Measurements from ENCODE around the gene AGBL5.
"Not testable (repeated sequence)": the region's sequence is repeated elsewhere in the genome, so short reads cannot be mapped to it uniquely, and the experiment has no call there.

The AGBL5 gene

DNA sequence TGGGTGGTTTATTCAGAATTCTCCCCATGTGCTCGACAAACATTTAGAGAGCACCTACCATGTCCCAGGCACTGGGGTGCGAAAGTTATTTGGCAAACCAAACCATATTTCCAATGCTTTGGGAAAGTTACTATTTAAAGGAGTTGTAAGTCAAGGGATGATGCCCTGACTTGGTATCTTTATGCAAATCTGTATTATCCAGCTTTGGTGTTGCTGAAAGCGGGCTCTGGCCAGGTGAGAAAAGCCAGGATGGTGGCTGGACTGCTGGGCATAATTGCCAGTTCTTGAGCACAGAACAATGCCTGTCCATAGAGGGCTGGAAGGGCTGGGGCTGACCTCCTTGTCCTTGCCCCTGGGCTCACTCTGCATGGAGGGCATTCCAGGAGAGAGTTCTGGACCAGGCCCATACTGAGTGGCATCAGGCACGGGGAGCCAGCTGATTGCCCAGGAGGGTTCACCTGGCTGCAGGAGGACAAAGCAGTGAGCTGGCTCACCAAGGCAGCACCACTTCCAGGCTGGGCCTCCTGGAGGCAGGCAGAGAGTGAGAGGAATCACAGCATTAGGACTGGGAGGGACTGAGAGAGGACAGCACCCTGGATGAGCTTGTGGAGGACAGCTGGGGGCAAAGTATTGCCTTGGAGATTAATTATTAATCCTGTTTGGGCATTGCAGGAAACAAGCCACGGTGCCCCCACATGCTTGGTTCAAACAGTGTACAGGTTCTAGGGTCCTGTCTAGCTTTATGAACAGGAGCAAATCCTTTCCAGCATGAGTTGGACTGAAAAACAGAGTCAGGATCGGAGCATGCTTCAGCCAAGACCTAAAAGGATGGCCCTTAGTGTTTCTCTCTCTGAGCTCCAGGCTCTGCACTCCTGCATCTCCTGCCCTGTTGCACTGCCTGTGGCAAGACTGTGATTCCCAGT, 42.2 kb downstream of the AGBL5 start:
- no peak for DNase-seq

- no peak for DNase-seq
Measured at GRCh38 chr2:27094353-27094984, 43.0 kb downstream of the AGBL5 start.

GRCh38 chr2:27095427-27095744, 43.9 kb downstream of the AGBL5 start:
- DNase-seq: no peak

DNA sequence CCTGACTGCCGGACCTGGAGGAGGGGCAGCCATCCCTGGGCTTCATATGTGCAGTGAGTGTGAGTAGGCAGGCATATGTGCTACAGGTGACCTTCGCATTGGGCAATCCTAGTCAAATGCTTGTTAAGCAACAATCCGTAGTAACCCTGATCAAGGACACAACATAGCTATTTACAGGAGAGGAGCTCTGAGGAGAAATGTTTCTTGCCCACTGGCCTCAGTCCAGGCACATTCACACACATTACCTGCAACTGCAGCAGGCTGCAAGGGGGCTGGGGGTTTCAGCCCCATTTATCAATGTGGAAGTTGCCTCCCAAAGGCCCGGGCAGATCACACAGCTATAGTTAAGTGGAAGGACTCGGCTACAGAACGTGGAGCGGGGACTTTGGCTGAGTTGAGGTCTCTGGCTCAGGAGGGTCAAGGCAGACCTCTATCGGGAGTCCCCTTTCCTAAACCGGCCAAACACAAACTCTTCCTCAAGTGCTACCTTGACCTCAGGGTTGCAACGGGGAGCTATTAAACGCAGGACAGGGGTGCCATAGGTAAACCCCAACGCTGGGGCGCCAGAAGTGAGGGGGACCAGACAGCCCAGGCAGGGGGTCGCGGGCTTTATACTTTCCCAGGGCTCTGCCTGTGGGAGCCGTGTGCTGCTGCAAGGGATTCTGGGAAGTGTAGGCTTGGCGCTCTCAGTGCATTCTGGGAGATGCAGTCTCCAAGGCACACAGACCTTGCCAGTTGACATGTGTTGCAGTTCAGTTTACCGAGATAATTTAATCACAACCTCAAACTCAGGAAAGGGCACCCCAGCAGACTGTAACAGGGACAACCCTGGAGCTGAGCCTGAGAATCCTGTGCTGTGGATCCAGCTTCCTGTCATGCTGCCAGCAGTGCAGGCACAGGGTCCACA, 44.5 kb downstream of the AGBL5 start:
- DNase-seq: no peak

DNA sequence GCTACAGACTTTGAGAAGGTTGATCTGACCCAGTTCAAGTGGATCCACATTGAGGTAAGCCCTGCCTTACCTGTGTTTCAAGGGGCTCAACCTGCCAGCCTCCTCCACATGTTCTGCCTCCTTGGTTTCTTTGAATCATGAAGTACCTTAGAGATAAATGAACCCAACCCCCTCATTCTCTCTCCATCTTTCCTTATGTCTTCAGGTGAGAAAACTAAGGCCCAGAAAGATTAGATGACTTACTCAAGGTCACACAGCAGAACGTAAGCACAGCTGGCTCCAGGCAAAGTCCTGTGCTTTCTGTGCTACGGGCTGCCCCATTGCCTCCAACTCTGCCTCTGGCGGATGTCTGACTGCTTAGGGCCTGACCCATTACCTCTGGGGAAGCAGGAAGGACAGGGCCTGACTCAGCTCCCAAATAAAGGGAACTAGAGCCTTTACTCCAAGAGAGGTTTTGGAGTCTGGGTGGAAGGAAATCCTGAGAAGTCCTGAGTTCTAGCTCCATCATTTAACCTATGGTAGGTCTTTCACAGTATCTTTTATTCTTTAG, 45.4 kb downstream of the AGBL5 start:
- no peak for DNase-seq

DNA sequence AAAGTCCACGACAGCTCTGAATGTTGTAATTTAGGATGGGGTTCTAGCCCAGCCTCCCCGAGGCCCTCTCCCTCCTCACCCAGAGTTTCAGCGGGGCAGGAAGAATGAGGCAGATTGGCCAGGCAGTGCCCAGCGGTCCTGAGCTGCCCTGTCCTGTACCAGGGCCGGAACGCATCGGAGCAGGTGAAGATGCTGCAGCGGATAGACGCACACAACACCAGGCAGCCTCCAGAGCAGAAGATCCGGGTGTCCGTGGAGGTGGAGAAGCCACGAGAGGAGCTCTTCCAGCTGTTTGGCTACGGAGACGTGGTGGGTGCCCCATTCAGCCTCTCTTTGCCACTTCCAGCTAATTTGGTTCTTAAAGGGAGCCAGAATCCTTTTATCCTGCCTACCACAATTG, 45.9 kb downstream of the AGBL5 start:
- no peak for DNase-seq

GRCh38 chr2:27099334-27099955, 48.0 kb downstream of the AGBL5 start:
- DNase-seq: no peak

DNA sequence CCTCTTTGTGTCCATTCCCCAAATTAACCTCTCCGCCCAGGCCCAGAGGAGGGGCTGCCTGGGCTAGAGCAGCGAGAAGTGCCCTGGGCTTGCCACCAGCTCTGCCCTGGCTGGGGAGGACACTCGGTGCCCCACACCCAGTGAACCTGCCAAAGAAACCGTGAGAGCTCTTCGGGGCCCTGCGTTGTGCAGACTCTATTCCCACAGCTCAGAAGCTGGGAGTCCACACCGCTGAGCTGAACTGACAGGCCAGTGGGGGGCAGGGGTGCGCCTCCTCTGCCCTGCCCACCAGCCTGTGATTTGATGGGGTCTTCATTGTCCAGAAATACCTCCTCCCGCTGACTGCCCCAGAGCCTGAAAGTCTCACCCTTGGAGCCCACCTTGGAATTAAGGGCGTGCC, 48.6 kb downstream of the AGBL5 start:
- DNase-seq: no peak

GRCh38 chr2:27102329-27102728, 50.9 kb downstream of the AGBL5 start:
- DNase-seq: no peak

DNA sequence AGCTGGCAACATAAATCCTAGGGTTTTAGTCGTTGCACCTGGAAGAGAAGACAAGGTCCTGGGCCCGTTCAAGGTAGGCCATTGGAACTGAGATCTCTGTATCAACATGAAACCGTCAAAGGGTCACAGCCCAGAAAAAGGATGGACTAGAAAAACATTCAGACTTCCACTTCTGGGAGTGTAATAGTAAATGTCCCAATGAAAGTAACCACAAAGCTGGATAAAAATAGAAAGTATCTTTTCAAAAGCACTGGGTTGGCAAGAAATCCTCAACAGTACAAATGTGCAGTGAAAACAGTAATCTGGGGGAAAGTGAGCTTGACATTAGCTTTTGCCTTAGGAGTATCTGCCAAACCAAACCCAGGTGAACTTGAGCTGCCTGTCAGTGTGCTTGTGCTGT, 54.5 kb downstream of the AGBL5 start:
- DNase-seq: no peak

GRCh38 chr2:27108221-27108620, 56.8 kb downstream of the AGBL5 start:
- no peak for DNase-seq

DNA sequence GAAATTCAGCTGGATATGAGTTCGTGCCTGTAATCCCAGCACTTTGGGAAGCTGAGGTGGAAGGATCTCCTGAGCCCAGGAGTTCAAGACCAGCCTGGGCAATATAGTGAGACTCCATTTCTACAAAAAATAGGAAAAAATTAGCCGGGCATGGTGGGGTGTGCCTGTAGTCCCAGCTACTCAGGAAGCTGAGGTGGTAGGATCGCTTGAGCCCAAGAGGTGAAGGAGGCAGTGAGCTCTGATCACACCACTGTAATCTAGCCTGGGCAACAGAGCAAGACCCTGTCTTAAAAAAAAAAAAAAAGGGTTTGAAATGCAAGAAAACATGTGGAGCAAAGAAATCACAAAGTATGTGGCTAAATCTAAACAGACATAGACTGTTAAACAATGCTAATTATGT, 57.6 kb downstream of the AGBL5 start:
- no peak for DNase-seq

DNA sequence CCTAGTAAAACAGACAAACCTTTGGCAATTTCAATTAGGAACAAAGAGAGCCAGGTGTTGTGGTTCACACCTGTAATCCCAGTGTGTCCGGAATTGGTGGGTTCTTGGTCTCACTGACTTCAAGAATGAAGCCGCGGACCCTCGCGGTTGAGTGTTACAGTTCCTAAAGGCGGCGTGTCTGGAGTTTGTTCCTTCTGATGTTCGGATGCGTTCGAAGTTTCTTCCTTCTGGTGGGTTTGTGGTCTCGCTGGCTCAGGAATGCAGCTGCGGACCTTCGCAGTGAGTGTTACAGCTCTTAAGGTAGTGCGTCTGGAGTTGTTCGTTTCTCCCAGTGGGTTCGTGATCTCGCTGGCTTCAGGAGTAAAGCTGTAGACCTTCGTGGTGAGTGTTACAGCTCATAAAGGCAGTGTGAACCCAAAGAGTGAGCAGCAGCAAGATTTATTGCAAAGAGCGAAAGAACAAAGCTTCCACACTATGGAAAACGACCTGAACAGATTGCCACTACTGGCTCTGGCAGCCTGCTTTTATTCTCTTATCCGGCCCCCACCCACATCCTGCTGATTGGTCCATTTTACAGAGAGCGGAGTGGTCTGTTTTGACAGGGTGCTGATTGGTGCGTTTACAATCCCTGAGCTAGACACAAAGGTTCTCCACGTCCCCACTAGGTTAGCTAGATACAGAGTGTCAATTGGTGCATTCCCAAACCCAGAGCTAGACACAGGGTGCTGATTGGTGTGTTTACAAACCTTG, 59.3 kb downstream of the AGBL5 start:
- DNase-seq: not testable (repeated sequence)

GRCh38 chr2:27111392-27112078, 60.1 kb downstream of the AGBL5 start:
- DNase-seq: not testable (repeated sequence)

DNA sequence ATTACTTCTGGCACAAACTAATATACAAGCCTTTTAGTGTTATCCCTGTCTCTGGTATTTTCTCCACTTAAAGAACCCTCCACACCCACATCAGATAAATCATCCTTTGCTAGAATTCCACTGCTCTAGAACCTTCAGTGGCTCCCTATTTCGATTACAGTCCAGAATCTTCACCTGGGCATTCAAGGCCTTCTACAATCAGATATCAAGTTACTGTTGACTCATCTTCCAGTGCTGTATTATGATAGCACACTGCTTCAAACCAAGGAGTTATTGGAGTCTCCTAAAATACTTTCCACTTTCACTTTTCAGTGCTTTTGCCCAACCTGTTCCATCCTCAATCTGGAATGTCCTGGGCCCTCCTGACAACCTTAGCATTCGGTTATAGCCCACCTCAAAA, 64.1 kb downstream of the AGBL5 start:
- no peak for DNase-seq

DNA sequence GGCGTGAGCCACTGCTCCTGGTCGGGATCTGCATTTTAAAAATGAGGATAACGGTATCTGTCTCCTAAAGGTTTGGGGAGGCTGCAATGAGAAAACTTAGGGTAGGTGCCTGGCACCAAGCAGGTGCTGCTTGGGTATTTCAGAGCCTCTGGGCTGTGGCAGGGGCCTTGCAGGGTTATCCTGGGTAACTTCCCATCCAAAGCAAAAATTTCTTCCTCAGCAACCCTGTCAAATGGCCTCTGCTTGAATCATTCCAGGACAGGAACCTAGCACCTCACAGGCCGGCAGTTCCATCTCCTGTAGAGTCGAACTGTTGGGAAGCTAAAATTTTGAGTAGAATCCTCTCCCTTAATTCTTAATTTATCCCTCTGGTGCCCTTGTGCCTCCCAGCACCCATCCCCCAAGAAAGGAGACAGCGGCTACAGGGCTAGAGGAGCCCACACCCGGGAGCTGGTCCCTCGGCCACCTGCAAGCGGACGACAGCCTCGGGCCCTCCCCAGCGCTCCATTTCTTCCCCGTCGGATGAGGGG, 66.6 kb downstream of the AGBL5 start:
- DNase-seq: no peak

- no peak for DNase-seq
Measured at GRCh38 chr2:27118525-27119329, 67.3 kb downstream of the AGBL5 start, which contains the start of gene CGREF1. TSS of gene CGREF1 (minus strand) at chr2:27119128. CDS start at chr2:27104366, 14,762 bp downstream.

DNA sequence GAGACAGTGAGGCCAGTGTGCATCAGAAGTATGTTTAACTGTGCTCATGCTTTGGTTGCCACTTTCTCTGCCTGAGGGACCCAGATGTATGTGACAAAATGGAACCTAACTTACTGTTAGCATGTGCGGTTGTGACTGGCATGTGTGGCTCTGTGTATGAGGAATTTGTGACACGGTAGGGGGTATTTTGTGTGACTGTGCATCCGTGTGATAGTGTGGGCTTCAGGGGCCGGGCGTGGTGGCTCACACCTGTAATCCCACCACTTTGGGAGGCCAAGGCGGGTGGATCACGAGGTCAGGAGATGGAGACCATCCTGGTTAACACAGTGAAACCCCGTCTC, 67.8 kb downstream of the AGBL5 start:
- not testable (repeated sequence) for DNase-seq
